Measurements from ENCODE around the gene TCF21. TPM values are rescaled to one million over a fixed set of nuclear protein-coding genes. Genes with fewer than 3 reads are reported as not detected.

Gene TCF21
- total and polyA plus RNA-seq, 7 donors, result 3.1 to 24.5 (median 16.3) TPM

- peaks cover 45 to 95% (median 80%) of the 10 kb centered on the region in 3 donors for H3K27me3 ChIP-seq
- intact Hi-C loops (cut with DNase I), result no loop called here
Observed at GRCh38 chr6:133891927-133892812, 3.3 kb downstream of the TCF21 start.

GRCh38 chr6:133892813-133893691, 4.1 kb downstream of the TCF21 start:
- DNase-seq, result no peak
- TF ChIP-seq POLR2A (IDR thresholded peaks at IDR 0.05), result no peak
- TF ChIP-seq EP300 (IDR thresholded peaks at IDR 0.05), result no peak
- no peak for TF ChIP-seq POLR2AphosphoS5 (IDR thresholded peaks at IDR 0.05)
- TF ChIP-seq CTCF (IDR thresholded peaks at IDR 0.05), result no peak
- intact Hi-C loops (cut with DNase I), result no loop called here
- Histone ChIP-seq H3K9me3 (no peaks in the 10 kb centered on the region), H3K27me3 (peaks cover 45 to 99% (median 80%) of the 10 kb centered on the region in 3 donors), H3K27ac (peak overlapping the region; percentile 61 to 93 (median 82)), H3K4me3 (peak overlapping the region; percentile 2 to 52 (median 44)), H3K36me3 (no peaks in the 10 kb centered on the region), H3K4me1 (peaks cover 0 to 53% (median 34%) of the 10 kb centered on the region in 4 donors)
- WGBS, 2 donors, result 6 to 10% methylated on average over 41 of the region's 41 CpGs

More at GRCh38 chr6:133891927-133892812, 3.3 kb downstream of the TCF21 start:
- Histone ChIP-seq H3K4me1 (peaks cover 0 to 53% (median 34%) of the 10 kb centered on the region in 4 donors), H3K4me3 (peak overlapping the region; percentile 38 to 52 (median 44)), H3K27ac (peak overlapping the region; percentile 75 to 93 (median 82)), H3K36me3 (no peaks in the 10 kb centered on the region), H3K9me3 (no peaks in the 10 kb centered on the region)
- TF ChIP-seq EP300 (IDR thresholded peaks at IDR 0.05) (no peak), POLR2A (IDR thresholded peaks at IDR 0.05) (no peak), CTCF (IDR thresholded peaks at IDR 0.05) (no peak), POLR2AphosphoS5 (IDR thresholded peaks at IDR 0.05) (no peak)
- 4 to 8% methylated on average over 12 of the region's 12 CpGs for WGBS, 2 donors
- no peak for DNase-seq

- intact Hi-C loops (cut with DNase I), result no loop called here
- H3K27me3 ChIP-seq, result peaks cover 40 to 97% (median 78%) of the 10 kb centered on the region in 3 donors
- H3K9me3 ChIP-seq, result no peaks in the 10 kb centered on the region
Observed at GRCh38 chr6:133893946-133894345, 5.0 kb downstream of the TCF21 start.

More at GRCh38 chr6:133893946-133894345, 5.0 kb downstream of the TCF21 start:
- Histone ChIP-seq H3K27ac (peak overlapping the region; percentile 61 to 93 (median 82)), H3K4me3 (peak overlapping the region in 2 of 4 donors; percentile 48 to 52), H3K4me1 (peaks cover 0 to 53% (median 34%) of the 10 kb centered on the region in 4 donors), H3K36me3 (no peaks in the 10 kb centered on the region)
- WGBS, 2 donors, result 18 to 24% methylated on average over 4 of the region's 4 CpGs
- DNase-seq, result no peak
- no peak for TF ChIP-seq CTCF (IDR thresholded peaks at IDR 0.05)
- TF ChIP-seq POLR2AphosphoS5 (IDR thresholded peaks at IDR 0.05), result no peak
- no peak for TF ChIP-seq POLR2A (IDR thresholded peaks at IDR 0.05)
- no peak for TF ChIP-seq EP300 (IDR thresholded peaks at IDR 0.05)

Data from sigmoid colon (tissue), 7 donors.